Neuronal stem cell (in vitro differentiated cells): ENCODE data around the gene LRPPRC.

Source experiments
- DNase-seq: peaks from one replicate; pipeline ENCODE4 v3.0.0-alpha.2; 2013; ENCODE audit warnings: low spot score
- H2AFZ ChIP-seq: one replicate; pipeline ENCODE4 v1.6.1; 2013; ENCODE audit warnings: mild to moderate bottlenecking, low read length, inconsistent platforms
- H2AK5ac ChIP-seq: 2 replicates; pipeline ENCODE4 v1.6.1; 2013; ENCODE audit warnings: low read depth, mild to moderate bottlenecking, inconsistent platforms, low read length, moderate library complexity, mixed read lengths
- H2BK120ac ChIP-seq: 2 replicates; pipeline ENCODE4 v1.6.1; 2013; ENCODE audit warnings: low read depth, mild to moderate bottlenecking, inconsistent platforms, low read length, moderate library complexity, mixed read lengths
- H2BK12ac ChIP-seq: one replicate; pipeline ENCODE4 v1.6.1; 2013; ENCODE audit warnings: low read length, inconsistent platforms
- H2BK15ac ChIP-seq: 2 replicates; pipeline ENCODE4 v1.6.1; 2013; ENCODE audit warnings: mild to moderate bottlenecking, low read length, inconsistent platforms, mixed read lengths
- H2BK5ac ChIP-seq: one replicate; pipeline ENCODE4 v1.6.1; 2013; ENCODE audit warnings: inconsistent platforms, mild to moderate bottlenecking, low read length, moderate library complexity
- H3K14ac ChIP-seq: one replicate; pipeline ENCODE4 v1.6.1; 2013; ENCODE audit warnings: low read length, inconsistent platforms
- H3K18ac ChIP-seq: 2 replicates; pipeline ENCODE4 v1.6.1; 2013; ENCODE audit warnings: low read length, inconsistent platforms
- H3K23ac ChIP-seq: 2 replicates; pipeline ENCODE4 v1.6.1; 2013; ENCODE audit warnings: low read depth, mild to moderate bottlenecking, mixed read lengths, low read length, inconsistent platforms; ENCODE audit not compliant: poor library complexity
- H3K27ac ChIP-seq: replicated peaks from 3 replicates; pipeline ENCODE4 v1.5.1; 2013; ENCODE audit warnings: low read length, inconsistent platforms
- H3K27me3 ChIP-seq, 3 experiments: 2 replicates each; pipeline ENCODE4 v1.6.1; 2013; ENCODE audit warnings: low read length in 3 of 3, mild to moderate bottlenecking in 2 of 3, inconsistent platforms in 1 of 3, low read depth in 1 of 3, mixed read lengths in 1 of 3, moderate library complexity in 1 of 3; ENCODE audit not compliant: control insufficient read depth in 3 of 3, insufficient read depth in 3 of 3
- H3K36me3 ChIP-seq, 2 donors: replicated peaks in 1 of 2; 2 replicates each; pipeline ENCODE4 v1.6.1; 2013; ENCODE audit warnings: low read length in 2 of 2; ENCODE audit not compliant: control insufficient read depth in 2 of 2, insufficient read depth in 2 of 2
- H3K4ac ChIP-seq: 2 replicates; pipeline ENCODE4 v1.6.1; 2013; ENCODE audit warnings: inconsistent platforms, mild to moderate bottlenecking, low read length, moderate library complexity
- H3K4me1 ChIP-seq, 2 donors: 1 replicate in 1 of 2; 2 replicates in 1 of 2; pipeline ENCODE4 v1.6.1; 2013; ENCODE audit warnings: low read length in 2 of 2, low read depth in 1 of 2; ENCODE audit not compliant: control insufficient read depth in 2 of 2, insufficient read depth in 1 of 2
- H3K4me2 ChIP-seq: one replicate; pipeline ENCODE4 v1.6.1; 2013; ENCODE audit warnings: mild to moderate bottlenecking, low read length, inconsistent platforms; ENCODE audit not compliant: insufficient read depth, poor library complexity, severe bottlenecking
- H3K4me3 ChIP-seq, 2 donors: 2 replicates each; pipeline ENCODE4 v1.5.1; 2013; ENCODE audit warnings: low read length in 2 of 2, mild to moderate bottlenecking in 2 of 2, inconsistent platforms in 1 of 2, moderate library complexity in 1 of 2
- H3K79me1 ChIP-seq: one replicate; pipeline ENCODE4 v1.6.1; 2013; ENCODE audit warnings: low read depth, mild to moderate bottlenecking, inconsistent platforms, low read length, moderate library complexity
- H3K9ac ChIP-seq: one replicate; pipeline ENCODE4 v1.6.1; 2013; ENCODE audit warnings: mild to moderate bottlenecking, low read depth, low read length, inconsistent platforms; ENCODE audit not compliant: poor library complexity
- H3K9me3 ChIP-seq, 2 donors: replicated peaks in 1 of 2; 2 replicates each; pipeline versions ENCODE3 to v1.6.1; 2013; ENCODE audit warnings: low read length in 2 of 2, mild to moderate bottlenecking in 2 of 2, inconsistent platforms in 1 of 2, low read depth in 1 of 2, mixed read lengths in 1 of 2, moderate library complexity in 1 of 2; ENCODE audit not compliant: control insufficient read depth in 2 of 2, insufficient read depth in 1 of 2
- H4K8ac ChIP-seq: one replicate; pipeline ENCODE4 v1.6.1; 2013; ENCODE audit warnings: low read depth, mild to moderate bottlenecking, inconsistent platforms, low read length, moderate library complexity
- H4K91ac ChIP-seq: one replicate; pipeline ENCODE4 v1.6.1; 2013; ENCODE audit warnings: low read length, low read depth, mild to moderate bottlenecking, inconsistent platforms; ENCODE audit not compliant: poor library complexity
- WGBS, 2 donors: extraction: QIAGEN DNeasy Blood & Tissue Kit; methylation state at CpG; one replicate each; pipeline ENCODE4 v1.1.7; 2013; ENCODE audit warnings: missing lambda C conversion rate in 2 of 2, mixed read lengths in 1 of 2; ENCODE audit not compliant: insufficient read length in 2 of 2, insufficient replicate concordance in 1 of 2; ENCODE audit errors: extremely low coverage in 2 of 2; 5-methylcytosine and 5-hydroxymethylcytosine counted together

The LRPPRC gene

DNA sequence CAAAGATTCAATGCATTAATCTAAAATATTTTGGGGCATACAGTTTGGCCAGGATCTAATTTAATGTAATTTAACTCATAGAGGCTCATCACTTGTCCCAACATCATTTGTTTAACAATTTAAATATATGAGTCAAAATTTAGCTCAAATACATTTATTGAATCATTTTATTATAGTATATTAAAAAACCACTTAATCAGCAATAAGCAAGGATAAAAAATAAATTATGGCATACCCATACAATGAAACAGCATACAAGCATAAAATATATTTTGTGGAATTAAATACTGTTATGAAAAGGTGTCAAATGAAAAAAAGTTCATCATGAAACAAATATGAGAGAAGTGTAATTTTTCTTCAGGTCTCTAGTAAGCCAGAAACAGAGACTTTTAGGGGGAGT is 34.9 kb downstream of the LRPPRC start:
- no peak overlapping the region for H3K23ac ChIP-seq
- no peak overlapping the region for H2BK15ac ChIP-seq
- no peak overlapping the region for H2BK5ac ChIP-seq
- no peak overlapping the region for H2BK120ac ChIP-seq
- no peak for DNase-seq
- no peak overlapping the region for H4K91ac ChIP-seq
- no peak overlapping the region for H2AFZ ChIP-seq
- no peaks in the 10 kb centered on the region for H3K9me3 ChIP-seq
- H4K8ac ChIP-seq = no peak overlapping the region
- peaks cover 9 to 100% of the 10 kb centered on the region in 2 donors for H3K36me3 ChIP-seq
- H3K4me1 ChIP-seq = no peaks in the 10 kb centered on the region
- no peaks in the 10 kb centered on the region for H3K79me1 ChIP-seq
- no peak overlapping the region for H3K14ac ChIP-seq
- no peak overlapping the region for H3K4me3 ChIP-seq
- no peak overlapping the region for H2BK12ac ChIP-seq
- no peak overlapping the region for H3K18ac ChIP-seq
- H3K9ac ChIP-seq = no peak overlapping the region
- H3K27ac ChIP-seq = no peak overlapping the region
- no peak overlapping the region for H3K4ac ChIP-seq
- H3K4me2 ChIP-seq = no peak overlapping the region
- H2AK5ac ChIP-seq = no peak overlapping the region
- H3K27me3 ChIP-seq = no peaks in the 10 kb centered on the region

DNA sequence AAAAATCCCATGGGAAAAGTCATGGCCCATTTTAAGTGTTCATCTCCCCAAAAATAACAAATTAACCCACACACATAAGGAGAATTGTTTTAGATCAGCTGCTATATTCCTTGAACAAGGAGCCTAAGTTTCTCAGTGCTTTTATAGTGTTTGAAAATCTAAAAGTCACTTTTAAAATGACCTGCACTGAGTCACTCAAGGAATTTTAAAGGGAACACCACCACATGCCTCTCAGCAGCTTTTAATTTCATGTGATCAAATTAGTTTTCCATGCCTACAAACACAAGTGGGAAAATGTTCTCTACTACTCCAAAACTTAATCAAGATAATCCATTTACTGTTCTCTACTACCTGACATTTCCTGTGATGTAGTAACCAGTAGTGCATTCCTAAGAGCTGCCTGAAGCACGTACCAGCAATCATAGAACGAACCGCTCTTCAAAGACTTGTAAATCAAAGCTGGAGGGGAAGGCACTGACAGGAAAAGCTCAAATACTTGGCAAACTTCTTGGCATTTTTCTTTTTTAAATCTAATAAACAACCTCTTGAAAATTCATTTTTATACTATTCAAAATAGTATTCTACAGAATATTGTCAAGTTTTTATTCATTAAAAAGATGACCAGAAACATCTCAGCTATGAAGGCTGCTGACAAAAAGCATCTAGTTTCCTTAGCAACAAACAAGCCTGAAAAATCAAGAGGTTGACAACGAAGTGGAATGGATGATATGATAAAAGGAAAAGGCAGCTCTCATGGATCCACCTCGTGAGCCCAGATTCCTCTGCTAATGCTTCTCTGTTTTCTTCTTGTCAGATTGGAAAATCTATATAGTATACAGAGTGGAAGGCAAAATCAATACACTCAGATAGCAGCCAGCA is 37.2 kb downstream of the LRPPRC start:
- Histone ChIP-seq H2AK5ac (no peak overlapping the region), H3K27ac (no peak overlapping the region), H3K4ac (no peak overlapping the region), H3K4me2 (no peak overlapping the region), H3K18ac (no peak overlapping the region), H3K36me3 (peaks cover 11 to 100% of the 10 kb centered on the region in 2 donors), H2BK15ac (no peak overlapping the region), H4K8ac (no peak overlapping the region), H2AFZ (no peak overlapping the region), H3K4me3 (no peak overlapping the region), H3K23ac (no peak overlapping the region), H2BK5ac (no peak overlapping the region), H3K27me3 (no peaks in the 10 kb centered on the region), H4K91ac (no peak overlapping the region), H3K9me3 (no peaks in the 10 kb centered on the region), H3K4me1 (no peaks in the 10 kb centered on the region), H3K9ac (no peak overlapping the region), H2BK12ac (no peak overlapping the region), H3K79me1 (no peaks in the 10 kb centered on the region), H3K14ac (no peak overlapping the region), H2BK120ac (no peak overlapping the region)
- no CpG with 5 or more reads among the region's 5 CpGs for WGBS, 2 donors
- no peak for DNase-seq

DNA sequence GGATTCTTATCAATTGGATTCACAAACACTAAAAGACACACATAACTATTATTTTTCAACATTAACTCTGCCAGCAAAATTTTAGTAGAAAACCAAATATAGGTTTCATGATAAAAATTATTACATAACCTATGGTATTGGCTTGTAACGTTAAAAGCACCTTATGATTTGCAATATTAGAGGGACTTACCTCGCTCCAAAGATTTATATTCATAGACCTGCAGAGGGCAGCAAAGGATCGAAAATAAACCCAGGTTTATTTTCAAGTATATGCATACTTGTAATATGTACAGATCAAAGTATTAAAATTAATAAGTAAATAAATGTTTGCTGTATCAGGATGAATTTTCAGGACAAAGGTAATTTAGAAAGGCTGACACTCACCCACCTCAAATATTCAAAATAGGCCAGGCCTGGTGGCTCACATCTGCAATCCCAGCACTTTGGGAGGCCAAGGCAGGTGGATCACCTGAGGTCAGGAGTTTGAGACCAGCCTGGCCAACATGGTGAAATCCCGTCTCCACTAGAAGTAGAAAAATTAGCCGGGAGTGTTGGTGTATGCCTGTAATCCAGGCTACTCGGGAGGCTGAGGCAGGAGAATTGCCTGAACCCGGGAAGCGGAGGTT is 45.3 kb downstream of the LRPPRC start:
- Histone ChIP-seq H3K4me3 (no peak overlapping the region), H2BK12ac (no peak overlapping the region), H3K4me2 (no peak overlapping the region), H4K91ac (no peak overlapping the region), H3K18ac (no peak overlapping the region), H3K9me3 (no peaks in the 10 kb centered on the region), H2AK5ac (no peak overlapping the region), H3K27ac (no peak overlapping the region), H2BK120ac (no peak overlapping the region), H3K27me3 (no peaks in the 10 kb centered on the region), H3K9ac (no peak overlapping the region), H3K79me1 (peaks cover 2% of the 10 kb centered on the region), H3K23ac (no peak overlapping the region), H3K4me1 (no peaks in the 10 kb centered on the region), H2BK5ac (no peak overlapping the region), H3K14ac (no peak overlapping the region), H3K4ac (no peak overlapping the region), H3K36me3 (peaks cover 7 to 99% of the 10 kb centered on the region in 2 donors), H4K8ac (no peak overlapping the region), H2AFZ (no peak overlapping the region), H2BK15ac (no peak overlapping the region)
- no CpG with 5 or more reads among the region's 8 CpGs for WGBS, 2 donors
- no peak for DNase-seq

DNA sequence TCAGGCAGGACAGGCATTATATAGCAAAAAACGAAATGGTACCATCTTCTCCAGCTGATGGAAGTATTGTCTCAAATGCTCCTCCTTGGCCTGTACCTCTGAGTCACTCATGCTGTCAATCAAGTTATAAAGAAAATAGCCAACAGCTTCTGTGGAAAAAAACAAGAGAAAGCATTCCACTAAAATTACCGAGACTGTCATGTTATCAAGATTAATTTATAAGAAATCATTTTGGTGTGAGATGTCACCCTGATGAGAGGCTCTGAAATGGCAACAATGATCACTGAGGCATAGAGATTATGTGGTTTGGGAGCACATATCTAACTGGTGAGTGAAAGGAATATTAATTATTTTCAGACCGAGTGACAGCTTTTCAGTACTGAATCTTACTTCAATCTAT is 47.4 kb downstream of the LRPPRC start:
- Histone ChIP-seq H3K18ac (no peak overlapping the region), H2BK15ac (no peak overlapping the region), H3K27me3 (no peaks in the 10 kb centered on the region), H3K36me3 (peaks cover 13 to 99% of the 10 kb centered on the region in 2 donors), H4K91ac (no peak overlapping the region), H2BK5ac (no peak overlapping the region), H3K4me1 (no peaks in the 10 kb centered on the region), H2BK120ac (no peak overlapping the region), H3K4me2 (no peak overlapping the region), H2AK5ac (no peak overlapping the region), H3K9me3 (no peaks in the 10 kb centered on the region), H3K4me3 (no peak overlapping the region), H2AFZ (no peak overlapping the region), H4K8ac (no peak overlapping the region), H3K4ac (no peak overlapping the region), H3K27ac (no peak overlapping the region), H3K9ac (no peak overlapping the region), H3K23ac (no peak overlapping the region), H3K14ac (no peak overlapping the region), H2BK12ac (no peak overlapping the region), H3K79me1 (peaks cover 2% of the 10 kb centered on the region)
- no CpG with 5 or more reads among the region's 3 CpGs for WGBS, 2 donors
- DNase-seq = no peak
